HG02678 (cell line): ENCODE results near the gene TMEM204.

Experiments used
- ATAC-seq: cut with Tn5 transposase; IDR thresholded peaks from one replicate; pipeline ENCODE4 v1.9.1; 2021; ENCODE audit warnings: mild to moderate bottlenecking, moderate library complexity; ENCODE audit not compliant: unreplicated experiment

The TMEM204 gene

DNA sequence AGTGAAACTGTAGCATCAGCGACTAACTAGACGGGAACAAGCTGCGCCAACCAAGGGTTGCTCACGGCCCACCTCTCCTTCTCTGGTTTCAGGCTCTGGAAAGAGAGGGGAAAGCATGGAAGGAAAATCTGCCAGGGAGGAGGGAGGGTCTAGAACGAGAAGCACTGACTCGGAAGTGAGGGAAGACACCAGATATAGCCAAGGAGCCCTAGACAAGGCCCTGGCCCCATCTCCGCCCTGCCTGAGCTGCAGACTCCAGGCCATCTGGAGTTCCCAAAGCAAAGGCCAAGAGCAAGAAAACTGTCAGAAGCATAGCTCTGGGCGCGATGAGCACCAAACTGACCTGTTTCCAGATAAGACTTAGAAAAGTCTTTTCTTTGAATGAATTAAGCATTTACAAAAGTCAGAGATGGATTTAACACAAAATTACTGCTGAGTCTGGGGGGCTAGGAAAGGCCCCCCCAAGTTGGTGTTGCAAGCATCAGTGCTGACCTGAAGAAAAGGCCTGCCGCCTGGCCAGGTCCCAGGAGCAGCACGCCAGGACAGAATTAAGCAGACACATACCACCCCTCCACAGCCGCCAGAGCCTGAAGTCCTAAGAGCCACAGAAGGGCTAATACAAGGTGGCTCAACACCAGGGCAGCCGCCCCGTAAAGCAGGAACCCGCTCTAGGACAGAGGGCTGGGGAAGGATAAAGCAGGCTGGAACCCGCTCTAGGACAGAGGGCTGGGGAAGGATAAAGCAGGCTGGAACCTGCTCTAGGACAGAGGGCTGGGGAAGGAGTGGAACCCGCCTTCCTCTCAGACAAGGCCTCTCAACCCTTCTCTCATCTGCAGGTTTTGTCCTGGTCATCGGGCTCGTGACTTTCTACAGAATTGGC is 20.7 kb downstream of the TMEM204 start:
- no peak for ATAC-seq

DNA sequence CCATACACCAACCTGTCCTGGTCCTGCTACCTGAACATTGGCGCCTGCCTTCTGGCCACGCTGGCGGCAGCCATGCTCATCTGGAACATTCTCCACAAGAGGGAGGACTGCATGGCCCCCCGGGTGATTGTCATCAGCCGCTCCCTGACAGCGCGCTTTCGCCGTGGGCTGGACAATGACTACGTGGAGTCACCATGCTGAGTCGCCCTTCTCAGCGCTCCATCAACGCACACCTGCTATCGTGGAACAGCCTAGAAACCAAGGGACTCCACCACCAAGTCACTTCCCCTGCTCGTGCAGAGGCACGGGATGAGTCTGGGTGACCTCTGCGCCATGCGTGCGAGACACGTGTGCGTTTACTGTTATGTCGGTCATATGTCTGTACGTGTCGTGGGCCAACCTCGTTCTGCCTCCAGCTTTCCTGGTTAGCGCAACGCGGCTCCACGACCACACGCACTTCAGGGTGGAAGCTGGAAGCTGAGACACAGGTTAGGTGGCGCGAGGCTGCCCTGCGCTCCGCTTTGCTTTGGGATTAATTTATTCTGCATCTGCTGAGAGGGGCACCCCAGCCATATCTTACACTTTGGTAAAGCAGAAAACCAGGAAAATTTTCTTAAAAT is 21.5 kb downstream of the TMEM204 start:
- no peak for ATAC-seq

DNA sequence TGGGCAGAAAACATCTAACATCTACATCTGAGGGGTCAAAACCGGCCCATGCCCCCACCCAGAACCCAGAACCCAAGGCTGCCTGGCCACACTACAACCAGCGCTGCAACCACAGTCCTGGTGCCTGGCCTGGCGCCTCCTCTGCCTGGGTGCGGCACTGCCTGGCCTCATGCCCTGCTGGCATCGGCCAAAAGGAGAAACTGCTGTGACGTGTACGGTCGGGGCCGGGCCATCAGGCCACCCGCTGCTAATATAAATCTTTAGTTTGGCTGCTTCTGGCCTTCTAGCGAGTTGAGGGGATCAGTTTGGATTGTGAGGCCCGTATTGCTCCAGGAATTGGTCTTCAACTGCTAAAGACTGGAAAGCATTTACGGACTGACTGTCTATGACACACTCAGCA is 22.8 kb downstream of the TMEM204 start:
- ATAC-seq: no peak

DNA sequence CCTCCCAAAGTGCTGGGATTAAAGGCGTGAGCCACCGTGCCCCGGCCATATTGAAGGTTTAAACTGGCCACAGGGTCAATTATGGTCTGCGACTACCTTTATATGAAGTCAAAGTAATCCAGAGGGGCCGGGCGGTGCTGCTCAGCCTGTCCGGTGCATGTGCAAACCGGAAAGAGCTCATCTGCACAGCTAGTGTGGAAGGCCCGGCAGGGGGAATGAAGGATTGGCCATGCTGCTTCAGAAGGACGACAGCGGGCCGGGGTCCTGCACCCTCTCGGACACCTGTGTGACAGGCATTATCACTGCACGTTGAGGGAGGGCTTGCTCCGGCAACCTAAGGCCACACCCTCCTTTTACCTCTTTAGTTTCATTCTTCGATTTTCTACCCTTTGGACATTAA is 23.6 kb downstream of the TMEM204 start:
- ATAC-seq: no peak

DNA sequence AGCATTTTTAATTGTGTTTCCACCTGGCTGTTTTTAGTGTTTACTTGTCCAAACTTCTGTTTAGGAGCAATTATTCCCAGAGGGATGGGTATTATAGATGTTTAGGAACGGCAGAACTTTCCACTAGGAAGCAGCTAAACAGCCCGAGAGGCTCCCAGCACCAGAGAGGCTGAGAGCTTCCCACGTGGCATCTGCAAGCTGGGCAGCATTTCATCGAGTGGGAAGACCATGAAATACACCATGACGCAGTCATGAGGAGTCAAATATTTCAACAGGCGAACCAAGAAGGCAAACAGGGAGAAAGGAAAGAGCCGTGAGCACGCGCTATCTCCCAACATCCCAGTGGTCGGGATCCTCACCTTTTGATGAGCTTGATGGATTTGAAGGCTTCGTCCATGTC is 24.1 kb downstream of the TMEM204 start:
- no peak for ATAC-seq

DNA sequence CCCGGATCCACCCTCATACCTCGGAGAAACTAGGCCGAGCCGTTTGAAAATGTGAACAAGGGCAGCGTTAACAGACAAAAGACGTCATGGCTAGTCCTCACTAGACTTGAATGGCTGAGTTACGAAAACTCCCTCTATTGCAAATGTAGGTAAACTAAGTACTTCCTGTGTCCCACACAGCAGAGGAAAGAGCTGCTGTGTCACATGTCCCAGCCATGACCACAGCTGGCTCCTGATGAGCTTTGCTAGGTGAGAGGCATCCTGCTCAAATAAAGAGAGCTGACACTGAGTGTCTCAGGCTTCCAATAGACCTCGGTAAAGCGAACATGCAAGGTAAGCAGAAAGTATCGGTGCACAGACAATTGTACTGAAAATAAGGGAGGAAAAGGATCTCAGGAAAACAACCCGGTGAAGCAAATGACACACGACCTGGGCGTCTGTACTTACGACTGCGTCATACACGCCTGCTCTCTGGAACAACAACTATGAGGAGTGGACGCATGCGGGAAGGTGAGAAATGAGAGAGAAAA is 26.0 kb downstream of the TMEM204 start:
- no peak for ATAC-seq

DNA sequence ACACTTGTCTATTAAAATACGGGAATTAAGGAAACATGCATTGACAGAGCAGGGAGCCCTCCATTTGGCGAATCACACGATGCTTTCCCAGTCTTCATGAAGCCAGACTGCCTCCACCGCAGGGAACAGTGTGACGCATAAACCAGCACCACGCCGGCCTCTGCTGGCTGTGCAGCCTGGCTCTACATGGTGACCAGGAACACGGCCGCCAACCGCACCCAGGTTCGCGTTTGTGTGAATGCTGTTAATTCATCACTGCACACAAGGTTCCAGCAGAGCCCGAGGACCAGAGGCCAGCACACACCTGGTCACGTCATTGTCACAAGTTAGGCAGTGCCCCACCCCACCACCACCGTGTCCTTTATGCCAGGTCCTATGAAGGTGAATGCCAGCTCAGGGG is 26.7 kb downstream of the TMEM204 start:
- no peak for ATAC-seq

DNA sequence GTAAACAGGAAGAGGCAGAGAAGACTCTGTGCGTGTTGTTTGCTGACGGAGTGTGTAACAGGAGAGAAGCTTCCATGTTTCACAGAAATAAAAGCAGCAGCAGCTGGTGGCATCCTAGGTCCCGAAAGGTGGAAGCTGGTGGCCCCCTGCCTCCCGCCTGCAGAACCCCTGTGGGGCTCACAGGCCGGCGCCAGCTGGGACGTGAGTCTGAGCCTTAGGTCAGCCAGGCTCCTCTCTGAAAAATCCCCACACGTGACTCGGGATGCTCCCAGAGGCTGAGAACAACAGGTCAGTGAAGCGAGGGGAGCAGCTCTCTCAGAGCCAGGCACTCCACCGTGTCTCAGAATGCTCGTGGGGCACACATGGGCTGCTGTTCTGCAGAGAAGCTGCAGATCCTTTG is 27.4 kb downstream of the TMEM204 start:
- no peak for ATAC-seq

DNA sequence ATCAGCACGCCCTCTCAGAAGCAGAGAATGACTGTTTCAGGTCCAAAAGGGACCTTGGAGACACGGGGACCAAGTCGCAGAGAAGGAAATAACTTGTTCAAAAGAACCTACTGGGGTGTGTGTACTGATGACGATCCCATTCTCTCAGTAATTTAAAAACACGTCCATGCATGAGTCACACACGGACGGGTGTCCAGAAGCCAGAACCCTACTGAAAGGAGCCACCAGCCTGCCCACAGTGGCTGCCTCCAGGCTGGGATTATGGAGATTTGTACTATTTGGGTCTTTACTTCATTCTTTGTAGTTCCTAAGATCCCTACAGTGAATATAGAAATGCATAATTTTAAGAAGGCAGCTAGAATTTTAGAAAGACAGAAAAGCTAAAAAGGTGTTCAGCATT is 27.8 kb downstream of the TMEM204 start:
- no peak for ATAC-seq

DNA sequence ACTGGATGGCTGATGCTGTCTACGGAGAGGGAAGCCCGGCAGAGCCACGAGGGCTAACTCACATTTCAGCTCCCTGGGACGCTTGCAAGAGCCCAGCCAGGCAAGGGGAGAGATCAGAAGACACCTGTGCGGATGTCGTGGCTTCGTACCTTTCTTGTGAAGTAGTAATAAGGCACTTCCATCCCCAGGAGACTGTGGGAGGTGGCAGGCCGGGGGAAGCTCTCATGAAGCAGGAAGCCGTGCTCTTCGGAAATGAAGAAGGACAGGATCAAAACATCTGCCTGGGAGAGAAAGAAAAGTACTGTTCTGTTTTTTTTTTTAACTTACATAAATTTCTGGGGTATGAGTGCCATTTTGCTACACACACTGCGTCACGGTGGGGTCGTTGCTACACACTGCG is 28.4 kb downstream of the TMEM204 start:
- ATAC-seq: no peak

DNA sequence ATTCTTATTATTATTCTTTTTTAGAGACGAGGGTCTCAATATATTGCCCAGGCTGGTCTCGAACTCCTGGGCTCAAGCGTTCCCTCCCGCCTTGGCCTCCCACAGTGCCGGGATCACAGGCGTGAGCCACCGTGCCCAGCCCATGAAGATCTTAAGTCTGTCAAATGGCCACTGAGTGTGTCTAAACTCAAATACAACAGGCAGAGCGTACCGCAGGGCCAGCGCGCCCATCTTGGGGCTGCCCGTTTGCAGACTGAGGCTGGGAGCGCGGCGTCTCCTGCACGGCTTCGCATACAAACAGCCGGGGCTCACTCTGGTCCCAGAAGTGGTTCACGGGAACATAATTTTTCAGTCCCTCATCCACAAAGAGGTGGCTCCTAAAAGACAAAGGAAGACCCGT is 30.3 kb downstream of the TMEM204 start:
- no peak for ATAC-seq

DNA sequence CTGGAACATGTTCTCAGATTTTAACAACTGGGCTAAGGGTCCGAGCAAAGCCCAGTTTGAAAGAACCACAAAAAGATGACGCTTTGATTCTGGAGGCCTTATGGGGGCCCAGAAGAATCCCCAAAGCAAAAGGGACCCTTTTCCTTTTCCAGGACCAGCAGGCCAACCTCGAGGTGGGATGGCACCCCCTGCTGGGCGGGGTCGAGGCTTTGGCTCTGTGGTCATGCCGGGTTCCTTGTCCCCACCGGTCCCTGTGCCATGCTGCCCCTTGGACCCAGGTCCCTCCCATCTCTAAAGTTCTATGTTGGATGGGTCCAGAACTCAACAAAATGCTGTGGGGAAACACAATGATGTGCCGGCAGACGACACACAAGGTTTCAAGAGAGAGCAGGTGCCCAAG is 30.9 kb downstream of the TMEM204 start:
- no peak for ATAC-seq

DNA sequence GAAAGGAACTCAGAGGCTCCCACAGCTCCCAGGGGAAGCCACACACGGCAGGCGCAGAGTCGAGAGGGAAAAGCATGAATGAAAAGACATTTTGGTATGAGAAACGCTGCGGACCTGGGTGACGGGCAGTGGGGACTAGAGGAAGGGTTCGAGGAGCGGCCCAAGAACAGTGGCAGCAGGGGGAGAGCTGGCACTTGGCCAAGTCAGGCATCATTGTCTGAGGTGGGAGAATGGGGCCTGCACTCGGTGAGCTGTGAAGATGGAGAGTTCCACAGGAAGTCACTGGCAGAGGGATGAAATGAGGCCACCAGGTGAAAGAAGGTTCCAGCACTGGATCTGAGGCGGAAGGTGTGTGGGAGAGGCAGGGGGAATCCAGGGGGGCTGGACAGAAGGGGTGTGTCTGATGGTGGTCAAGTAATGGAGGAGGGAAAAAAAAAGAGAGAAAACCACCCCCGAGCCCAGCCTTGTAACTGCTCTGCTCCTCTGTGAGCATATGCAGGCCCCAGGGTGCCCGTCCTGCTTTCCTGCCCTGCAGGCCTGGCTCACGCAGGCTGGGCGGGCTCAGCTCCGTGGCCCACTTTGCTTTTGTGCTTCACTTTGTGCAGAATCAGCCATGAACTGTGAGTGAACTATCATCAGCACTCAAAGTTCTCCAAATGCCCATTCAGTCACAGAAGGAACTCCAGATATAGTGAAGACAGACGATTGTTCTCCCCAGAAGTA is 31.8 kb downstream of the TMEM204 start:
- no peak for ATAC-seq

DNA sequence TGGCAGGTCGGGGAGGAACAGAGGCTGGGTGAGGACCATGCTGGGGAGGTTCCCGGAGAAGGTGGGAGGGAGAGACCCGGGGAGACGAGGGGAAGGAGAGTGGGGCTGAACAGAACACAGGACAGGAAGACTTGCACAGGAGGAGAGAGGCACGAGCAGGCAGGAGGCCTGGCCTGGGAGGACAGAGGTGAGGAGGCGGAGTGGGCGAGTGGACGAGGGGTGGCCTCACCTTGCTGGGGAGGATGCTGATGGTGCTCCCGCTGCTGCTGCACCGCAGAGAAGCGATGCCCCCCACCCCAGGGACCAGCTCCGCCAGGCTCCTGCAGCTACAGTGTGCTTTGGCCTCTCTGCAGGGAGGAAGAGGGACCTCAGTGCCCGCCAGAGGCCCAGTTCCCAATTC is 34.5 kb downstream of the TMEM204 start:
- no peak for ATAC-seq

DNA sequence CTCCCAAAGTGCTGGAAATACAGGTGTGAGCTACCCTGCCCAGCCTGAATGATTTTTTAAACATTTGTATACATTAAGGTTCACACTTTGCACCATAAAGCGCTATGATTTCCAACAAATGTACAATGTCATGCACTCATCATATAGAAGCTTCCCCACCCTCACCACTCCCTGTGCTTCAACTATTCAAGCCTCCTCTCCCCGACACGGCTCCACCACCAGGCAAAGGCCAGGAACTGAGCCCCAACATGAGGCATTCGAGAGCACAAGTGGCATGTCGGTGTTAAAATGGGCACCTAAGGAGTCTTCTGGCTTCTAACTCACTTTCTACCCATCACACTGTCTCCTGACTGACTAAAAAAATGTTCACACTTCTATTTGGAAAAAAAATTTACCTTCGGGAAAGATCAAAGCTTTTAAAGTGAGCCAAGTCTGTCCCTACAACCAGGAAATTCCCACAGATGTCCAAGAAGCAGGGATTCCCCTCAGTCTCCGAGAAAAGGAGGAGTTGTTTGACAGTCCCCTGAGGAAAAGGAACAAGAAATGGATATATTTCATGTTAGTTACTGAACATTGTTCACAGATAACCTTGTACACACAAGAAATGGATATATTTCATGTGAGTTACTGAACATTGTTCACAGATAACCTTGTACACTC is 37.7 kb downstream of the TMEM204 start:
- ATAC-seq: no peak

DNA sequence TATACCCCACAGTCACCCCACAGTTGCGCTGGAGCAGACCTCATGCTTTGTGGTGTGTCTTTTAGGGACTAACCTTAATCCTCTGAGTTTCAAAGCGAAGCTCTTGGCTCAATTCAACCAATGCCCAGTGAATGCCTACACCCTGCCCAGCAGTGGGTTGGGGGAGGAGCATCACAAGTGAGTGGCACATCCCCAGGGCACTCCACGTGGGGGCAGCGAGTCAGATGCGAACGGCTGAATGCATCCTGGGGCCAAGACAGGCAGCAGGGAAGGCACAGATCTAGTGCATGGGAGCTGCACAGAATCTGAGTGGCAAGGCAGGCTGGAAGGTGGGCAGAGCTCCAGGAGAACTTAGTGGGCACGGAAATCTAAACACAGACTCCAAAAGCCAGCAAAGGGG is 39.2 kb downstream of the TMEM204 start:
- no peak for ATAC-seq

DNA sequence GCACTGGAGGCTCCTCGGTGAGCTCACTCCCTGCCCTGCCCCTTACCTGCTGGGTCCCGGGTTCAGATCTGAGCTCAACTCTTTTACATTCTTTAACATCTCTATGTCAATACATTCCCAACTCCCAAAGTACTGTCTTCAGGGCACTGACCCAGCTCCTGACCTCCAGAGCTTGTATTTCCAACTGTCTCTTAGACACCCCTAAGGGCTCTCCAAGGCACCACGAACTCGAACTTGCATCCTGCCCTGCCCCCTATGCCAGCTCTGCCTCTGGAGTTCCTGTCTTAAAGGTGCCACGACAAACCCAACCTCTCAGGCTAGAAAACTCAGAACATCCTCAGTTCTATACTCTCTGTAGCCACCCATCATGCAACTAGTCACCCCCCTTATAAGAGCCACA is 39.8 kb downstream of the TMEM204 start:
- no peak for ATAC-seq

DNA sequence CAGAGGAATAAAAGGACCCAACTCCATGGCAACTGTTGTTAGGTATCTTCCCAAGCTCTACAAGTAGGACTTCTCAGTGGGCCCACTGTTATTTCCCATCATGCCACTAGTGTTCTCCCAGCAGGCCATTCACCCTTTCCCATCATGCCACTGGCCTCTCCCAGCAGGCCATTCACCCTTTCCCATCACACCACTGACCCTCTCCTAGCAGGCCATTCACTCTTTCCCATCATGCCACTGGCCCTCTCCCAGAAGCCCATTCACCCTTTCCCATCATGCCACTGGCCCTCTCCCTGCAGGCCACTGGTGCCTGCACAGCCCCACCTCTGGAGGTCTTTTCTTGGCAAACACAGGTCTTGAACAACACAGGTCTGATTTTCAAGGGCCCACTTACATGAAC is 42.1 kb downstream of the TMEM204 start:
- no peak for ATAC-seq

DNA sequence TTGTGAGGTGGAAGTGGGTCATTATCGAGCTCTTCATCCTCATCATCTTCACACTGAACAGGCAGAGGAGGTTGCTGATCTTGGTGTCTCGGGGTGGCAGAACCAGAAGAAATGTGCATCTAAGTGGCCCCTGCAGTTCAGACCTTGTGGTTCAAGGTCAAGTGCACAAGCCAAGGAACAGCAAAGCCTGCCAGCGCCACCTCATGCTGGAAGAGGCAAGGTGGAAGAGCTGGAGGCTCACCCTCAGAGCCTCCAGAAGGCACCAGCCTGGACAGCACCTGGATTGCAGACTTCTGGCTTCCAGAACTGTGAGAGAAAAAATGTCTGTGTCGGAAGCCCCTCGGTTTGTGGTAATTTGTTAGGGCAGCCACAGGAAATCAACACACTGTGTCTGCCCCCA is 45.7 kb downstream of the TMEM204 start:
- no peak for ATAC-seq

DNA sequence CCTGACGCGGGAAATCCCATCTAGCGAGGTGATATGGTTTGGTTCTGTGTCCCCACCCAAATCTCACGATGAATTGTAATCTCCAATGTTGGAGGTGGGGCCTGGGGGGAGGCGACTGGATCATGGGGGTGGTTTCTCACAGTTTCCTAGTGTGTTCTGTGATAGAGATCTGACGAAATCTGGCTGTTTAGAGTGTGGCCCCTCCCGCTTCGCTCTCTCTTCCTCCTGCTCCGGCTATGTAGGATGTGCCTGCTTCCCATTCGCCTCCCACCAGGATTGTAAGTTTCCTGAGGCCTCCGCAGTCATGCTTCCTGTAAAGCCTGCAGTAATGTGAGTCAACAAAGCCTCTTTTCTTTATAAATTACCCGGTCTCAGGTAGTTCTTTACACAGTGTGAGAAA is 46.8 kb downstream of the TMEM204 start:
- ATAC-seq: no peak

DNA sequence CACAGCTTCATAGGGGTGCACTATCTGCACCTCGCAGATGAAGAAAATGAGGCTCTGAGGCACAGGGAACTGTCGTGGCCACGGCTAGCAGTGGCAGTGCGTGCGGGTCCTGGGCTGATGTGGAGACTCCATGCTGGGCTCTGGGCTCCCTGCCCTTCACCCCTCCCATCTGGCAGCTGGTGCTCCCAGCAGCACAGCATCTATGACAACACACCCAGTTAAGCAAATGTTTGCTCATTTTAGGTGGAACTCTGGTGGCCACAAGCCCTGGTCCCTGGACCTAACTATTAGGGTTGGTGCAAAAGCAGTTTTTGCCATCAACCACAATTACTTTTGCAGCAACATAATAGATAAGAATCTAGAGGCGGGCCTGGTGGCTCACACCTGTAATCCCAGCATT is 47.5 kb downstream of the TMEM204 start:
- ATAC-seq: no peak
